ENCODE data around the gene HLA-DPB1. TPM values are rescaled to one million over a fixed set of nuclear protein-coding genes. Genes with fewer than 3 reads are reported as not detected.

The HLA-DPB1 gene
- 4.9 TPM in 1 of 2 replicates, not detected in the other for total RNA-seq

DNA sequence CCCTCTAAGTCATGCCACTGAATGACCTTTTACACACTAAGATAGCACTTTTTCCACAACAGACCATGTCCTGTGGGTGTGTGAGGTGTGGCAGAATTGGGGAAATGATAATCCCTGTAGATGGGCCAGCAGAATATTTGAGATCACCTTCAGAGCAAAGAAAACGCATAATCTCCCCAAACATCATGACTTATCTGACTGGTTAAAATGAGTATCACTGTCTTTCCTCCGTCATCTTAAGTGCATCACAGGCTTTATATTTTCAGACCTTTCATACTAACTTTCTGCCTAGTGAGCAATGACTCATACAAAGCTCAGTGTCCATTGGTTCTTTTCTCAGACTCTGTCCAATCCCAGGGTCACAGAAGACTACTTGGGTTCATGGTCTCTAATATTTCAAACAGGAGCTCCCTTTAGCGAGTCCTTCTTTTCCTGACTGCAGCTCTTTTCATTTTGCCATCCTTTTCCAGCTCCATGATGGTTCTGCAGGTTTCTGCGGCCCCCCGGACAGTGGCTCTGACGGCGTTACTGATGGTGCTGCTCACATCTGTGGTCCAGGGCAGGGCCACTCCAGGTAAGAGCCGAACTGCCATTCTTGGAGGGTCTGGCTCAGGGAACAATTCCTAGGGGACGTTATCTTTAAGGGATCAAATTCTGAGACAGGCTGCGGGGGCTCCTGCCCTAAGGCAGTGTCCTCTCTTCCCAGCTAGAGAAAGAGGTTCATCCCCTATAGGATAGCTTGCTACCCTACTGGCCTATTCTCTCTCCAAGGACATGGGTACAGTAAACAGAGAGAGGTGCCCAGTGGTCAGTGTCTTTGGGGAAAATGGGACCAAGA is at the start of gene HLA-DPB1:
Gene HLA-DPB1, plus strand, starts transcription at position 423 of the 838 bp plus-strand sequence. Its CDS starts 52 bp downstream, at position 475.

GRCh38 chr6:33073431-33073871 is 2.3 kb upstream of the HLA-DPB1 start, which contains the start of gene HLA-DPA1:
TSS of gene HLA-DPA1 (minus strand) at chr6:33073649.

Other genes starting within 250 kb of the HLA-DPB1 start
- 5.0 and 30.4 TPM in 2 replicates for gene TAP2, start 237.3 kb upstream of the HLA-DPB1 start, total RNA-seq
- 47.3 and 56.8 TPM in 2 replicates for gene PSMB8, start 231.9 kb upstream of the HLA-DPB1 start, total RNA-seq
- 60.0 and 115 TPM in 2 replicates for gene TAP1, start 222.3 kb upstream of the HLA-DPB1 start, total RNA-seq
- 12.9 and 25.5 TPM in 2 replicates for gene PSMB9, start 221.8 kb upstream of the HLA-DPB1 start, total RNA-seq
- 0.14 TPM in 1 of 2 replicates, not detected in the other for gene HLA-DMB, start 135.0 kb upstream of the HLA-DPB1 start, total RNA-seq
- 0.14 and 1.5 TPM in 2 replicates for gene HLA-DMA, start 122.9 kb upstream of the HLA-DPB1 start, total RNA-seq
- gene BRD2, start 107.4 kb upstream of the HLA-DPB1 start, total RNA-seq = 153 and 186 TPM in 2 replicates
- not detected in 2 replicates for gene HLA-DOA, start 66.4 kb upstream of the HLA-DPB1 start, total RNA-seq
- gene HLA-DPA1, start 2.3 kb upstream of the HLA-DPB1 start, total RNA-seq = 2.4 TPM in 1 of 2 replicates, not detected in the other
- 0.14 and 0.22 TPM in 2 replicates for gene COL11A2, start 116.5 kb downstream of the HLA-DPB1 start, total RNA-seq
- 23.5 and 24.5 TPM in 2 replicates for gene RXRB, start 124.7 kb downstream of the HLA-DPB1 start, total RNA-seq
- 157 and 224 TPM in 2 replicates for gene SLC39A7, start 124.9 kb downstream of the HLA-DPB1 start, total RNA-seq
- gene HSD17B8, start 128.7 kb downstream of the HLA-DPB1 start, total RNA-seq = 1.0 and 1.5 TPM in 2 replicates
- gene RING1, start 132.5 kb downstream of the HLA-DPB1 start, total RNA-seq = 20.8 and 39.2 TPM in 2 replicates
- 39.0 and 43.2 TPM in 2 replicates for gene VPS52, start 195.9 kb downstream of the HLA-DPB1 start, total RNA-seq
- 1,400 and 3,187 TPM in 2 replicates for gene RPS18, start 196.1 kb downstream of the HLA-DPB1 start, total RNA-seq
- gene B3GALT4, start 201.1 kb downstream of the HLA-DPB1 start, total RNA-seq = 2.4 and 2.6 TPM in 2 replicates
- gene WDR46, start 213.2 kb downstream of the HLA-DPB1 start, total RNA-seq = 76.8 and 93.1 TPM in 2 replicates
- gene PFDN6, start 213.6 kb downstream of the HLA-DPB1 start, total RNA-seq = 22.8 and 29.9 TPM in 2 replicates
- gene RGL2, start 223.0 kb downstream of the HLA-DPB1 start, total RNA-seq = 24.3 and 30.4 TPM in 2 replicates
- 134 and 176 TPM in 2 replicates for gene TAPBP, start 238.1 kb downstream of the HLA-DPB1 start, total RNA-seq
- gene ZBTB22, start 241.8 kb downstream of the HLA-DPB1 start, total RNA-seq = 17.5 and 18.3 TPM in 2 replicates
- gene DAXX, start 247.0 kb downstream of the HLA-DPB1 start, total RNA-seq = 49.4 and 66.5 TPM in 2 replicates